T-helper 17 cell (primary cell): ENCODE measurements around the gene BOK. TPM values are rescaled to one million over a fixed set of nuclear protein-coding genes. Genes with fewer than 3 reads are reported as not detected.

Source experiments
- ATAC-seq: fragments of 150-1000 bp; cut with Tn5 transposase; 2 replicates; pipeline ENCODE4 v1.10.0; 2021; ENCODE audit warnings: mild to moderate bottlenecking, moderate library complexity
- DNase-seq, 3 donors: peaks; one replicate each; pipeline versions ENCODE4 v3.0.0 to v3.0.0-alpha.2; 2020 to 2021
- H3K9me3 ChIP-seq: one replicate; pipeline ENCODE4 v1.7.0; 2013; ENCODE audit warnings: low read length, mild to moderate bottlenecking; ENCODE audit not compliant: control insufficient read depth, poor library complexity, severe bottlenecking
- H3K27ac Mint-ChIP-seq: one replicate; pipeline ENCODE4 v1.8.0; 2022; ENCODE audit warnings: mild to moderate bottlenecking, moderate library complexity, mixed read lengths
- H3K27me3 Mint-ChIP-seq: one replicate; pipeline ENCODE4 v1.8.0; 2022; ENCODE audit warnings: mixed read lengths
- H3K36me3 Mint-ChIP-seq: one replicate; pipeline ENCODE4 v1.8.0; 2022; ENCODE audit warnings: low read depth, mixed read lengths
- H3K4me1 Mint-ChIP-seq: one replicate; pipeline ENCODE4 v1.8.0; 2022; ENCODE audit warnings: mild to moderate bottlenecking, mixed read lengths
- H3K4me3 Mint-ChIP-seq: one replicate; pipeline ENCODE4 v1.8.0; 2022; ENCODE audit warnings: mild to moderate bottlenecking, moderate library complexity, mixed read lengths
- total RNA-seq, 4 donors: library from RNA in 2 of 4; stranded (reverse) in 2 of 4; gene quantifications; one replicate each; pipeline ENCODE4 v1.2.3 and lab custom pipeline; 2022 to 2026

The BOK gene
- total RNA-seq, 2 donors from 2014 or later, result not detected

DNA sequence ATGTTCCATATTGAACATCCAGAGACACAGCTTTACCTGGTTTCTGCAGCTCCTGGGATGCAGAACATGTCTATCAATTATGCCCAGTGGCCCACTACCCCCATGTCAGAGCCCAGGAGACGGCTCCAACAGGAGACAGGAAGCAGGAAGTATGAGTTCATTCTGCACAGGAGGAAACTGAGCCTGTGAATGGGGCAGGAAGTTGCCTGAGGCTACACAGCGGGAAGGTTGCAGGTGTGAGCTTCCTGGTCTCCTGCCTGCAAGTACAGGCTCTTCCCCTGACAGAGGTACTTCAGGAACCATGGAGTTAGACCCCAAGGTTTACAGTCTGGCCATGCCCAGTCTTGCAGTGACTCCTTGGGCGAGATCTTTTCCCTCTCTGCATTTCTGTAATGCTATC is 2.8 kb upstream of the BOK start:
- ATAC-seq, result no peak
- H3K4me3 Mint-ChIP-seq, result no peak overlapping the region

DNA sequence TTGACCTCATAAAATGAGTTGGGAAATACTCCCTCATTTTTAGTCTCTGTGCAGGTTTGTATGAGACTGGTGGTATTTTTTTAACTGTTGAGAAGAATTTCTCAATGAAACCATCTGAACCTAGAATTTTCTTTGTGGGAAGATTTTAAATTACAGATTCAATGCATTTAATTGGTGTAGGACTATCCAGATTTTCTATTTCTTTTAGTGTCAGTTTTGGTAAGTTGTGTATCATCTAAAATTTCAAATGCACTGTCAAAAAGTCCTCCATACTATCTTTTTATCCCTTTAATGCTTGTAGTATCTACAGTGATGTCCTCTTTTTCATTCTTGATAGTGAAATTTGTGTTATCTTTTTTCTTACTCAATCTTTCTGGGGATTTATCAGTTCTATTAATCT is 1.8 kb upstream of the BOK start:
- Mint-ChIP-seq H3K27ac (no peak overlapping the region), H3K27me3 (peaks cover 48% of the 10 kb centered on the region), H3K36me3 (no peaks in the 10 kb centered on the region), H3K4me1 (peaks cover 5% of the 10 kb centered on the region), H3K4me3 (no peak overlapping the region)
- ATAC-seq (no peak), DNase-seq (no peak)
- no peaks in the 10 kb centered on the region for H3K9me3 ChIP-seq

More for the DNA sequence above, 2.8 kb upstream of the BOK start:
- H3K27ac Mint-ChIP-seq, result no peak overlapping the region
- peaks cover 5% of the 10 kb centered on the region for H3K4me1 Mint-ChIP-seq
- no peaks in the 10 kb centered on the region for H3K9me3 ChIP-seq
- H3K27me3 Mint-ChIP-seq, result peaks cover 57% of the 10 kb centered on the region
- DNase-seq, result no peak
- no peaks in the 10 kb centered on the region for H3K36me3 Mint-ChIP-seq

GRCh38 chr2:241559323-241560161 is 997 bp downstream of the BOK start:
- H3K4me1 Mint-ChIP-seq, result peaks cover 5% of the 10 kb centered on the region
- H3K36me3 Mint-ChIP-seq, result no peaks in the 10 kb centered on the region
- H3K4me3 Mint-ChIP-seq, result peak overlapping the region; percentile 73
- no peaks in the 10 kb centered on the region for H3K9me3 ChIP-seq
- DNase-seq, result no peak
- H3K27me3 Mint-ChIP-seq, result peaks cover 32% of the 10 kb centered on the region
- no peak overlapping the region for H3K27ac Mint-ChIP-seq
- ATAC-seq, result no peak

DNA sequence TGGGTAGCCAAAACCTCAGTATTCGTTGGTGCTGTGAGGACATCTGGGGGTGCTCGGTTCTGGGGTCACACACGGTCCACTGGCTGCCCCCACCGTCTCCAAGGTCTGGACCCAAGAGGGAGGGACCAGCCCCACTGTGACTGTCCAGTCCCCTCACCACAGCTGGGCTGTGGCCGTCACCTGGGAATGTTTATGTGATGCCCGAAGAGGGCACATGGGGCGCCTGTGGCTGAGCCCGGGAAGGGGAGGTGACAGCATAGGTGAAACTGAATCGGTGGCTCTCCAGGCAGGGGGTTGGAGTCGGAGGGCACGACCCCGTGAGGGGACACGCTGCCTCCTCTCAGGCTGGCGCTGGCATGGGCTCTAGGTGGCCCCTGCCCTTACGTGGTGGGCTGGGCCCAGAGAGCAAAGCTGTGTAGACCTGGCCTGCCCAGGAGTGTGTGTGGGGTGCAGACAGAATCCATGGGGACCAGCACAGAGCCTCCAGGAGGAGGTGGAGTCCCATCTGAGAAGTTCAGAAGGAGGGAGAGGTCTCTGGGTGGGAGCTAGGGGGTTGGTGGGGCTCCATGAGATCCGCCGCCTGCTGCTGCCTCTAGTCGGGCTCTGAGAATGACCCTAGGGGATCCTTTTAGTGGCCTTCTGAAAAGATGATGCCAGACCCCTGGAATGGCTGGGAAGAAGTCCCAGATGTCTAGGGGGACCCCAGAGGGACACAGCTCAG is 1.8 kb downstream of the BOK start:
- peak overlapping the region; percentile 73 for H3K4me3 Mint-ChIP-seq
- no peak for ATAC-seq
- no peaks in the 10 kb centered on the region for H3K9me3 ChIP-seq
- H3K4me1 Mint-ChIP-seq, result peaks cover 5% of the 10 kb centered on the region
- H3K27me3 Mint-ChIP-seq, result peaks cover 29% of the 10 kb centered on the region
- no peaks in the 10 kb centered on the region for H3K36me3 Mint-ChIP-seq
- no peak overlapping the region for H3K27ac Mint-ChIP-seq
- DNase-seq, result no peak

DNA sequence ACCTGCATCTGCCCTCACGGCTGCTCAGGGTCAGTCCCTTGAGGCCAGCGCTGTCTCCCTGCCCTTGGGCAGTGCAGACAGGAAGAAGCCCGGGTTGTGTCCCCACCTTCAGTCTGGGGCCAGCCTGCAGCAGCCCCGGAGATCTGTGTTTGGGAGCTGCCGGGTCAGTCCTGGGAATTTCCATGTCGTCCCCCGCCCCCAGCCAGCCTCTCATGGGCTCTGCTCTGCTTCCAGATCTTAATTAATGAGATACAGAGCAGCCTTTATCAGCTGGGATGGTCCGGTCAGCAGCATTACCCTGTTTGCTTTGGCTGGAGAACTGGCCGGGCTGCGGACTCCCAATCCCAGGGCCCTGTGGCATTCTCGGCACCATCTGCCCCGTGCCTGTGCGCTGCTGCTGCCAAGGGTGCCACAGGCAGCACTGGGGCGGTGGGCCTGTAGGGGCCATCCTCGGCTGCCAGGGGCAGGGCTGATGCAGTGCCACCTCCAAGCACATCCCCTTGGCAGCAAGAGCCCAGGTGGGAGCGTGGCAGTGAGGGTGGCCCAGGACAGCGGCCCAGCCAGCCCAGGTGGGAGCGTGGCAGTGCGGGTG is 2.4 kb downstream of the BOK start:
- no peak for ATAC-seq
- peaks cover 27% of the 10 kb centered on the region for H3K27me3 Mint-ChIP-seq

GRCh38 chr2:241561832-241562231 is 3.3 kb downstream of the BOK start:
- ATAC-seq (no peak), DNase-seq (no peak)
- Mint-ChIP-seq H3K4me3 (no peak overlapping the region), H3K27me3 (peaks cover 27% of the 10 kb centered on the region), H3K4me1 (peaks cover 3% of the 10 kb centered on the region), H3K27ac (no peak overlapping the region), H3K36me3 (no peaks in the 10 kb centered on the region)
- H3K9me3 ChIP-seq, result no peaks in the 10 kb centered on the region

More for the DNA sequence above, 2.4 kb downstream of the BOK start:
- DNase-seq, result no peak
- Mint-ChIP-seq H3K4me1 (peaks cover 3% of the 10 kb centered on the region), H3K36me3 (no peaks in the 10 kb centered on the region), H3K4me3 (no peak overlapping the region), H3K27ac (no peak overlapping the region)
- H3K9me3 ChIP-seq, result no peaks in the 10 kb centered on the region

DNA sequence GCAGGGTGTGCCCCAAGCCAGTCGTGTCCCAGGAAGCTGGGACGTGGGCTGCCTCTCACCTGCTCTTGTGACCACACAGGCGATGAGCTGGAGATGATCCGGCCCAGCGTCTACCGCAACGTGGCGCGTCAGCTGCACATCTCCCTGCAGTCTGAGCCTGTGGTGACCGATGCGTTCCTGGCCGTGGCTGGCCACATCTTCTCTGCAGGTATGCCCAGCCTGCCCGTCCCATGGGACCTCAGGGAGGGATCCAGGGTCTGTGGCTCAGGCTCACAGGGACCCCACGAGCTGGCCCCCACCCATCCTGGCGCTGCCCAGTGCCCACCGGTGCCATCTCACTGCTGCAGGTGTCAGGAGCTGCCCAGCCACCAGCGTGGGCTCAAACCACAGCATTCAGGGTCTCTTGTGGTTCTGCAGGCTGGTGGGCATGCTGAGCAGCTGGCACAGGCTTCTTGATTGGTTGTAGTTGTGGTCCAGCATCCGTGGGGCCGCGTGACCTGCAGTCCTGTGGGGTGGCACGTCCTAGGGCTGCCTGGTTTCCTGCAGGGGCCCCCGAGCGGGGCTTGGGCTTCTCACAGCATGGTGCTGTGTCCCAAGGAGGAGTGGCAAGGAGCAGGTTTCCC is 3.8 kb downstream of the BOK start:
- H3K4me3 Mint-ChIP-seq, result no peak overlapping the region
- ATAC-seq, result no peak
- H3K4me1 Mint-ChIP-seq, result peaks cover 3% of the 10 kb centered on the region
- H3K9me3 ChIP-seq, result no peaks in the 10 kb centered on the region
- peaks cover 27% of the 10 kb centered on the region for H3K27me3 Mint-ChIP-seq
- no peak overlapping the region for H3K27ac Mint-ChIP-seq
- no peak for DNase-seq
- H3K36me3 Mint-ChIP-seq, result no peaks in the 10 kb centered on the region

DNA sequence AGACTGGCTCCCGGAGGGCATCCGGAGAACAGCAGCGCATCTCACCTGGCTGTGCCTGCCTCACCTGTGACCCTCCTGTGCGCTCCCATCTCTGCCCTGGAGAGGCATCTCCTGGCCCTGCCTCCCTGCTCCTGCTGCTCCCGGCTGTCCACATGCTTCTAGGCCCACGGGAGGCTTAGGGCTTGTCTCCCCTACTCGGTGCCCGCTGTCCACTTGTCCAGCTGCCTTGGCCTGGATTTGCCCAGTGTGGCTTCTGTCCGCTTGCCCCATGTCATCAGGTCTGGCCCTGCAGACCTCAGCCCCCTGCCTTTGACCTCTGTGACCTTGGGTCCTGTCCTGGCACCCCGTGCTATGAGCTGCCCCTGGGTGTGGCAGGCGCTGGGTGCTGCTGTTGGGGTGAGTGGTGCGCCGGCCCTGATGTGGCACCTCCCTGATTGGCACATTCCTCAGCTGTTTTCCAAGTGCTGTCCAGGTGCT is 4.5 kb downstream of the BOK start:
- peaks cover 2% of the 10 kb centered on the region for H3K4me1 Mint-ChIP-seq
- peak overlapping the region; percentile 9 for H3K4me3 Mint-ChIP-seq
- ATAC-seq, result no peak
- no peaks in the 10 kb centered on the region for H3K9me3 ChIP-seq
- H3K36me3 Mint-ChIP-seq, result no peaks in the 10 kb centered on the region
- H3K27me3 Mint-ChIP-seq, result peaks cover 20% of the 10 kb centered on the region
- no peak overlapping the region for H3K27ac Mint-ChIP-seq
- no peak for DNase-seq

GRCh38 chr2:241563571-241563980 is 5.0 kb downstream of the BOK start:
- Mint-ChIP-seq H3K27ac (no peak overlapping the region), H3K4me1 (no peaks in the 10 kb centered on the region), H3K4me3 (peak overlapping the region; percentile 9), H3K27me3 (peaks cover 16% of the 10 kb centered on the region), H3K36me3 (no peaks in the 10 kb centered on the region)
- no peak for DNase-seq
- H3K9me3 ChIP-seq, result no peaks in the 10 kb centered on the region
- ATAC-seq, result no peak

DNA sequence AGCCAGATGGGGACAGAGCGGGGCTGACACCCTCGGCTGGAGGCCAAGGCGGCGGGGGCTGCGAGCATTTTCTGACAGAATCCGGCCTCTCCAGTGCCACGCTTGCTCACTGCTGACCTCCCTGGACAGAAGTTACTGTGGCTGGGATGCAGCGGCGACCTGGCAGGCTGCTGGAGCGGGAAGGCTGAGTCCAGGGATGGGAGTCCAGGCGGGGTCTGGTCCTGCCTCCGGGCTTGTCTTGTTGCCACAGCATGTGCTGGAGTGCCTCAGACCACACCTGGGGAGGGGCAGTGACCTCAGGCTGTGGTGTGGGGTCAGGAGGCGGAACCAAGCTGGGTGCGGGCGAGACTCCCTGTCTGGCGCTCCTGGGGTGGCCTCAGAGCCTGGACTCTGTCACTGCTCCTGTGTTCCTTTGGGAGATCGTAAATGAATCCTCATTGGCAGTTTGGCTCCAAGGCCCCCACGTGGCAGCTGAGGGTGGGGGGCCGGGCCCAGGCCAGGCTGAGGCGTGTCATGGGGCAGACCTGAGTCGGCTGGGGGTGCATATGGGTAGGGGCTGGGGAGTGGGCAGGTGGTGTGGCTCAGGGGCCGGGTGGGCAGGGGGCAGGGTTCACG is 5.5 kb downstream of the BOK start:
- H3K4me3 Mint-ChIP-seq, result no peak overlapping the region
- H3K9me3 ChIP-seq, result no peaks in the 10 kb centered on the region
- H3K27ac Mint-ChIP-seq, result no peak overlapping the region
- ATAC-seq (no peak), DNase-seq (no peak)
- H3K27me3 Mint-ChIP-seq, result peaks cover 16% of the 10 kb centered on the region
- no peaks in the 10 kb centered on the region for H3K4me1 Mint-ChIP-seq
- H3K36me3 Mint-ChIP-seq, result no peaks in the 10 kb centered on the region

DNA sequence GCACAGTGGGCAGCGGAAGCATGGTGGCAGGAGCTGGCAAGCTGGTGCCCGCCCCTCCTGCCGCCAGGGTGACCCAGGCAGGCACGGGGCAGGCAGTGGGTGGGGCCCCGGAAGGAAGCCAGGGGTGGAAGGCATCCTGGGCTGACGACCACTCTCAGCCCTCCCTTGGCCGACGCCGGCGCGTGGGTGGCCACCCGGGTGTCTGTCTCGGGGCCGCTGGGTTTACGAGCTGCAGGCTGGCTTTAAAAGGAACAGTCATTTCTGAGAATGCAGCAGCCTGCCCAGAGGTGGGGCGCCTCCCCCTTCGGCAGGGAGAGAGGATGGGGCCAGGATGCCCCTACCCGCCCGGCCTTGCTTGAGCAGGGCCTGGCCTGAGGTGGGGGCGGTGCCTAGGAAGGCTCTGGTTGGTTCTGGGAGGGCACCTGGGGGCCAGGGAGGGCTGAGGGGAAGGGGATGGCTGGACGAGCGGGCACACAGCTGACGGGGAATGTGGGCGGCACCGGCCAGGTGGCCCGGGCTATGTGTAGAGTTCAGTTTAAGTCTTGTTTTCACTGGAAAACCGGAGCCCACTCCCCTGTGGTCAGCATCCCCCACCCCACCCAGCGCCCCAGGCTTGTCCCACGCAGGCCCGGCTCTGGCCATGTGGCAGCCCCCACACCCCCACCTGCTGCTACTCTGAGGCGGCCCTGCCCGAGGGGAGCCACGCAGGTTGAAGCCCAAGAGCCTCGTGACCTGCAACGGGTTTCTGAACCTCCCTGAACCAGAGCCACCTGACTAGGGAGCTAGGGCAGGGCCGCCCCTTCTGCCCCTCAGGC is 6.3 kb downstream of the BOK start:
- DNase-seq (no peak), ATAC-seq (no peak)
- no peak overlapping the region for H3K4me3 Mint-ChIP-seq
- H3K27me3 Mint-ChIP-seq, result peaks cover 15% of the 10 kb centered on the region
- H3K27ac Mint-ChIP-seq, result no peak overlapping the region
- H3K9me3 ChIP-seq, result no peaks in the 10 kb centered on the region
- H3K36me3 Mint-ChIP-seq, result no peaks in the 10 kb centered on the region
- no peaks in the 10 kb centered on the region for H3K4me1 Mint-ChIP-seq

- Mint-ChIP-seq H3K4me3 (no peak overlapping the region), H3K36me3 (no peaks in the 10 kb centered on the region), H3K4me1 (no peaks in the 10 kb centered on the region), H3K27me3 (peaks cover 9% of the 10 kb centered on the region), H3K27ac (no peak overlapping the region)
- ATAC-seq (no peak), DNase-seq (no peak)
- no peaks in the 10 kb centered on the region for H3K9me3 ChIP-seq
Observed at GRCh38 chr2:241565411-241565810, 6.9 kb downstream of the BOK start.
